K562 (cell line): ENCODE data around the gene RNU6-9. TPM values are rescaled to one million over a fixed set of nuclear protein-coding genes. Genes with fewer than 3 reads are reported as not detected.

ENCODE experiments used
- ATAC-seq: fragments of 200-7000 bp; cut with Tn5 transposase; 3 replicates; pipeline ENCODE4 v1.9.1; 2020; ENCODE audit warnings: moderate library complexity
- BruUV-seq: library from RNA; stranded (reverse); fragments of 400-500 nt; replicated peaks from 2 replicates; lab custom pipeline; 2021; lab: Mats Ljungman, UMichigan
- CTCF ChIA-PET: fragments of 300-600 bp; formaldehyde crosslinking; extraction: SDS; loops from one replicate; lab custom pipeline; 2021; ENCODE audit warnings: low intra/inter-chr PET ratio; lab: Yijun Ruan, JAX
- POLR2A ChIA-PET: fragments of 300-600, 350-650 bp; sonication (Branson Sonifier 250); formaldehyde crosslinking; extraction: SDS; loops from one replicate; lab custom pipeline; 2021; ENCODE audit warnings: antibody characterized with exemption, inconsistent platforms; lab: Yijun Ruan, JAX
- DNase-seq, 4 experiments: peaks; one replicate each; pipeline versions ENCODE4 v3.0.0 to v3.0.0-alpha.2; 2011 to 2018; ENCODE audit warnings: low spot score in 3 of 4, mixed read lengths in 3 of 4; ENCODE audit errors: extremely low read depth in 1 of 4
- FAIRE-seq: peaks from 2 replicates; lab custom pipeline; 2011; peaks lifted over from hg19 to GRCh38; lab: Jason Lieb, UNC
- H2AFZ ChIP-seq: 2 replicates; pipeline ENCODE4 v1.6.0; 2011; ENCODE audit warnings: low read depth, low read length, control low read depth, inconsistent platforms
- H3K27ac ChIP-seq: fragments of 200-600 bp; 3 replicates; pipeline ENCODE4 v1.8.0; 2011; ENCODE audit warnings: low read depth, mild to moderate bottlenecking, control low read depth, inconsistent platforms, low read length, moderate library complexity, mixed read lengths; ENCODE audit errors: extremely low read depth
- H3K27me3 ChIP-seq, 2 experiments: fragments of 300-600 bp in 1 of 2; 2 replicates in 1 of 2; 3 replicates in 1 of 2; pipeline versions ENCODE4 v1.6.0 to v1.8.0; 2011; ENCODE audit warnings: inconsistent platforms in 2 of 2, low read length in 2 of 2, mild to moderate bottlenecking in 1 of 2, mixed read lengths in 1 of 2, moderate library complexity in 1 of 2; ENCODE audit not compliant: control insufficient read depth in 2 of 2, insufficient read depth in 2 of 2
- H3K36me3 ChIP-seq: fragments of 300-600 bp; 3 replicates; pipeline ENCODE4 v1.8.0; 2011; ENCODE audit warnings: mild to moderate bottlenecking, low read length, inconsistent platforms; ENCODE audit not compliant: control insufficient read depth, insufficient read depth
- H3K4me1 ChIP-seq, 2 experiments: fragments of 200-600 bp in 1 of 2; replicated peaks in 1 of 2; 2 replicates in 1 of 2; 3 replicates in 1 of 2; pipeline versions ENCODE4 v1.5.1 to v1.8.0; 2011; ENCODE audit warnings: inconsistent platforms in 2 of 2, low read length in 2 of 2, mild to moderate bottlenecking in 1 of 2, mixed read lengths in 1 of 2, moderate library complexity in 1 of 2; ENCODE audit not compliant: control insufficient read depth in 2 of 2, insufficient read depth in 2 of 2
- H3K4me2 ChIP-seq: 2 replicates; pipeline ENCODE4 v1.6.1; 2011; ENCODE audit warnings: low read length, control low read depth, inconsistent platforms, mixed read lengths; ENCODE audit not compliant: insufficient read depth
- H3K4me3 ChIP-seq: fragments of 200-600 bp; sonication (generic), shearing (Covaris generic); 2 replicates; pipeline ENCODE4 v1.5.1; 2016; ENCODE audit warnings: control low read depth, inconsistent platforms
- H3K79me2 ChIP-seq: fragments of 200-600 bp; 3 replicates; pipeline ENCODE4 v1.8.0; 2011; ENCODE audit warnings: low read length, inconsistent platforms; ENCODE audit not compliant: control insufficient read depth, insufficient read depth
- H3K9ac ChIP-seq, 2 experiments: 2 replicates each; pipeline versions ENCODE4 v1.6.0 to v1.6.1; 2011; ENCODE audit warnings: low read depth in 2 of 2, low read length in 2 of 2, control low read depth in 1 of 2, inconsistent platforms in 1 of 2, mild to moderate bottlenecking in 1 of 2, mixed read lengths in 1 of 2; ENCODE audit not compliant: insufficient read depth in 1 of 2
- H3K9me1 ChIP-seq: one replicate; pipeline ENCODE4 v1.6.0; 2011; ENCODE audit warnings: inconsistent platforms, mild to moderate bottlenecking, low read length, moderate library complexity; ENCODE audit not compliant: control insufficient read depth, insufficient read depth
- H3K9me3 ChIP-seq: replicated peaks from 2 replicates; pipeline ENCODE4 v1.5.1; 2011; ENCODE audit warnings: low read depth, low read length, inconsistent platforms; ENCODE audit not compliant: control insufficient read depth, insufficient read depth
- H4K20me1 ChIP-seq: replicated peaks from 2 replicates; pipeline ENCODE4 v1.6.1; 2011; ENCODE audit warnings: low read length, inconsistent platforms, mixed read lengths; ENCODE audit not compliant: control insufficient read depth, insufficient read depth
- CAMTA2 ChIP-seq: fragments of 250-450 bp; sonication (Bioruptor Pico); conservative IDR thresholded peaks from 2 replicates; pipeline ENCODE4 v1.5.1; 2022
- HSF4 ChIP-seq: fragments of 250-450 bp; sonication (Bioruptor Pico); IDR thresholded peaks from 2 replicates; pipeline ENCODE4 v2.1.2; 2022; ENCODE audit warnings: mild to moderate bottlenecking, moderate library complexity, borderline replicate concordance
- KLF10 ChIP-seq: fragments of 250-450 bp; sonication (Bioruptor Pico); IDR thresholded peaks from 2 replicates; pipeline ENCODE4 v1.6.1; 2021; ENCODE audit warnings: matching md5 sums
- L3MBTL2 ChIP-seq: fragments of 450-650 bp; IDR thresholded peaks from 2 replicates; pipeline ENCODE4 v1.6.1; 2016; ENCODE audit warnings: mild to moderate bottlenecking, moderate library complexity
- RBFOX2 ChIP-seq: fragments of 200-400 bp; formaldehyde crosslinking; IDR thresholded peaks from 2 replicates; pipeline ENCODE4 v1.6.1; 2017; ENCODE audit warnings: low read depth, mild to moderate bottlenecking, low read length, moderate library complexity
- SAFB2 ChIP-seq: fragments of 200-400 bp; formaldehyde crosslinking; IDR thresholded peaks from 2 replicates; pipeline ENCODE4 v1.6.1; 2018; ENCODE audit warnings: borderline replicate concordance, low read length, low read depth, moderate library complexity; ENCODE audit not compliant: severe bottlenecking
- SRSF1 ChIP-seq: fragments of 200-400 bp; formaldehyde crosslinking; IDR thresholded peaks from 2 replicates; pipeline ENCODE4 v1.6.1; 2017; ENCODE audit warnings: mild to moderate bottlenecking, low read depth, low read length, moderate library complexity
- ZNF121 ChIP-seq: sonication (generic); formaldehyde crosslinking; conservative IDR thresholded peaks from 2 replicates; pipeline ENCODE4 v1.8.0; 2022; ENCODE audit warnings: missing genetic modification reagents
- ZNF133 ChIP-seq: fragments of 250-450 bp; sonication (Bioruptor Pico); IDR thresholded peaks from 2 replicates; pipeline ENCODE4 v1.4.0; 2020; ENCODE audit warnings: mild to moderate bottlenecking
- ZNF184 ChIP-seq: sonication (generic); formaldehyde crosslinking; IDR thresholded peaks from 2 replicates; pipeline ENCODE4 v1.5.0; 2020; ENCODE audit warnings: missing genetic modification reagents
- ZNF23 ChIP-seq: fragments of 250-450 bp; sonication (Bioruptor Pico); IDR thresholded peaks from 2 replicates; pipeline ENCODE4 v1.4.0; 2020; ENCODE audit warnings: mild to moderate bottlenecking
- ZNF586 ChIP-seq: fragments of 450-650 bp; formaldehyde crosslinking; conservative IDR thresholded peaks from 2 replicates; pipeline ENCODE4 v1.4.0; 2020; ENCODE audit warnings: mild to moderate bottlenecking, moderate library complexity
- whole genome bisulfite sequencing: fragments of 100-300 bp; shearing (Covaris generic); methylation state at CpG from one replicate; pipeline ENCODE4 v1.1.6; 2016; ENCODE audit warnings: low coverage, mixed read lengths; ENCODE audit not compliant: insufficient coverage; ENCODE audit errors: missing lambda C conversion rate; 5-methylcytosine and 5-hydroxymethylcytosine counted together
- in situ Hi-C: fragments of 300-500 bp; cut with MboI; formaldehyde crosslinking; loops from 4 replicates; pipeline ENCODE4 v1.15.0; 2018; ENCODE audit warnings: inconsistent platforms, mixed read lengths
- intact Hi-C: fragments of 100-400 bp; cut with micrococcal nuclease; formaldehyde crosslinking; loops from 2 replicates; pipeline ENCODE4 v1.14.2; 2022
- polyA plus RNA-seq, 8 experiments: library from polyadenylated mRNA; depleted of rRNA in 4 of 8; stranded (reverse) in 5 of 8; unstranded in 3 of 8; fragments of >200 nt; fragmentation: Nextera tagmentation in 2 of 8; fragmentation: Illumina TruSeq in 1 of 8; extraction: Ambion mirVana in 2 of 8; extraction: Trizol in 1 of 8; gene quantifications; 2 replicates each; pipeline versions ENCODE4 v1.2.1 to v1.2.3, GENCODE V29; 2011 to 2014; ENCODE audit warnings: inconsistent platforms in 1 of 8, missing spikeins in 1 of 8
- total RNA-seq, 7 experiments: library from RNA; depleted of rRNA in 6 of 7; stranded (reverse); fragments of >200 nt in 6 of 7; fragmentation: Illumina TruSeq in 2 of 7; extraction: Trizol in 2 of 7; gene quantifications; 2 replicates each; pipeline versions ENCODE4 v1.2.1 to v1.2.3, GENCODE V29; 2011 to 2021; ENCODE audit warnings: low replicate concordance in 1 of 7
- TF ChIP-seq, protein P1 (sequence below): IDR thresholded peaks from 2 replicates; pipeline ENCODE4 v1.6.1; 2011; ENCODE audit warnings: borderline replicate concordance, low read depth, mild to moderate bottlenecking, moderate library complexity, low read length; ENCODE audit not compliant: insufficient read depth, poor library complexity, severe bottlenecking

The RNU6-9 gene
- total and polyA plus RNA-seq, 9 of the 15 experiments (the other 6 are each of a cell fraction or from before 2014, with no cell fraction given), result not detected

DNA sequence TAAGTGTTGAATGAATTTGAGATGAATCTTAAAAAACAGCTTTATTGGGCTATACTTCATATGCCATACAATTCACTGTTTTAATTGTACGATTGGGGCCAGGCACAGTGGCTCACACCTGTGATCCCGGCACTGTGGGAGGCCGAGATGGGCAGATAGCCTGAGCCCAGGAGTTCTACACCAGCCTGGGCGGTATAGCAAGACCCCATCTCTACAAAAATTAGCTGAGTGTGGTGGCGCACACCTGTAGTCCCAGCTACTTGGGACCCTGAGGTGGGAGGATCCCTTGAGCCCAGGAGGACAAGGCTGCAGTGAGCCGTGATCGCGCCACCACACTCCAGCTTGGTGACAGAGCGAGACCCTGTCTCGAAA is 42.9 kb downstream of the RNU6-9 start:
- POLR2A ChIA-PET, result interaction anchor here (1.0 to 1.2 kb wide), 2 partner anchors 13 to 26 kb away, joined by 3 to 5 read pairs; no protein-coding TSS in a partner anchor
- FAIRE-seq, result no peak
- in situ Hi-C loops, result no loop called here

DNA sequence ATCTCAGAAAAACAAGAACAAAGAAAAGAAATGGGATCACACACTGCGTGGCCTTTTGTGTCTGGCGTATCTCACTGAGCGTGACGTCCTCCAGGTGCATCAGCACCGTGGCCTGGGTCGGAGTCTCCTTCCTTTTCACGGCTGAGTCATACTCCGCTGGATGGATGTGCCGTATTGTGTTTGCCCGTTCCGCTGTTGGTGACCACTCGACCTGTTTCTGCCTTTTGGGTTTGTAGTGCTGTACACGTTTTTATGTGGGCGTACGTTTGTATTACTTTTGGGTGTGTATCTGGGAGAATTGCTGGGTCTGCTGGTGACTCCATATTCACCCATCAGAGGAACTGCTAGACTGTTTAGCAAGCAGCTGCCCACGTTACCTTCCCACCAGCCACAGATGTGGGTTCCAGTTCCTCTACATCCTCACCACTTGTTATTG is 44.0 kb downstream of the RNU6-9 start:
- Histone ChIP-seq H3K9me1 (peaks cover 4% of the 10 kb centered on the region), H3K4me2 (no peak overlapping the region), H3K4me3 (no peak overlapping the region), H3K9me3 (no peaks in the 10 kb centered on the region), H3K79me2 (peaks cover 87% of the 10 kb centered on the region), H3K9ac (no peak overlapping the region), H3K36me3 (peaks cover 79% of the 10 kb centered on the region; the same call in 2 of the 3 replicates), H4K20me1 (0 out of 2 replicates have a peak, but pooled peaks cover 3% of the 10 kb centered on the region), H3K27me3 (no peaks in the 10 kb centered on the region), H2AFZ (no peak overlapping the region), H3K4me1 (peaks cover 0 to 62% of the 10 kb centered on the region in 2 experiments; a peak in 3 of 5 replicates), H3K27ac (no peak overlapping the region)
- DNase-seq, result no peak
- ATAC-seq, result no peak
- TSS peak; percentile 30 for BruUV-seq
- in situ Hi-C loops (no loop called here), intact Hi-C loops (no loop called here)
- 88% methylated on average over 16 of the region's 16 CpGs for WGBS
- ChIA-PET POLR2A (interaction anchor here (1.3 kb wide), 1 partner anchor 11 kb away, joined by 3 read pairs; no protein-coding TSS in a partner anchor), CTCF (no interaction called here)
- peak; percentile 66 for FAIRE-seq
- TF ChIP-seq ZNF133, result no peak
- 0 out of 2 replicates have a peak, but pooled peaks have one; percentile 6 for TF ChIP-seq RBFOX2
- no peak for TF ChIP-seq ZNF23 (CRISPR knock-in tag)
- no peak for TF ChIP-seq KLF10 (CRISPR knock-in tag)
- no peak for TF ChIP-seq SRSF1
- peak; percentile 33; the same call in 1 of the 2 replicates for TF ChIP-seq ZNF184 (CRISPR knock-in tag)
- no peak for TF ChIP-seq HSF4 (CRISPR knock-in tag)
- TF ChIP-seq, protein P1, sequence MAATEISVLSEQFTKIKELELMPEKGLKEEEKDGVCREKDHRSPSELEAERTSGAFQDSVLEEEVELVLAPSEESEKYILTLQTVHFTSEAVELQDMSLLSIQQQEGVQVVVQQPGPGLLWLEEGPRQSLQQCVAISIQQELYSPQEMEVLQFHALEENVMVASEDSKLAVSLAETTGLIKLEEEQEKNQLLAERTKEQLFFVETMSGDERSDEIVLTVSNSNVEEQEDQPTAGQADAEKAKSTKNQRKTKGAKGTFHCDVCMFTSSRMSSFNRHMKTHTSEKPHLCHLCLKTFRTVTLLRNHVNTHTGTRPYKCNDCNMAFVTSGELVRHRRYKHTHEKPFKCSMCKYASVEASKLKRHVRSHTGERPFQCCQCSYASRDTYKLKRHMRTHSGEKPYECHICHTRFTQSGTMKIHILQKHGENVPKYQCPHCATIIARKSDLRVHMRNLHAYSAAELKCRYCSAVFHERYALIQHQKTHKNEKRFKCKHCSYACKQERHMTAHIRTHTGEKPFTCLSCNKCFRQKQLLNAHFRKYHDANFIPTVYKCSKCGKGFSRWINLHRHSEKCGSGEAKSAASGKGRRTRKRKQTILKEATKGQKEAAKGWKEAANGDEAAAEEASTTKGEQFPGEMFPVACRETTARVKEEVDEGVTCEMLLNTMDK, result no peak
- no peak for TF ChIP-seq L3MBTL2
- no peak for TF ChIP-seq SAFB2
- TF ChIP-seq ZNF586 (CRISPR knock-in tag), result no peak

More for the DNA sequence above, 42.9 kb downstream of the RNU6-9 start:
- TF ChIP-seq CAMTA2 (no peak), ZNF121 (CRISPR knock-in tag) (peak; percentile 72)
- no peak overlapping the region for H3K4me3 ChIP-seq
- peaks cover 0 to 57% of the 10 kb centered on the region in 2 experiments; a peak in 3 of 5 replicates for H3K4me1 ChIP-seq
- no peak overlapping the region for H3K4me2 ChIP-seq
- H3K27ac ChIP-seq, result no peak overlapping the region
- no peak overlapping the region for H2AFZ ChIP-seq
- H3K9me1 ChIP-seq, result peaks cover 4% of the 10 kb centered on the region
- no peaks in the 10 kb centered on the region for H3K9me3 ChIP-seq
- no peak for DNase-seq
- H3K9ac ChIP-seq, result no peak overlapping the region
- ATAC-seq, result no peak
- 0 out of 2 replicates have a peak, but pooled peaks cover 3% of the 10 kb centered on the region for H4K20me1 ChIP-seq
- intact Hi-C loops, result no loop called here
- peaks cover 84% of the 10 kb centered on the region for H3K79me2 ChIP-seq
- 97% methylated on average over 10 of the region's 10 CpGs for WGBS
- no peaks in the 10 kb centered on the region for H3K27me3 ChIP-seq
- CTCF ChIA-PET, result no interaction called here
- H3K36me3 ChIP-seq, result peaks cover 78% of the 10 kb centered on the region; the same call in 2 of the 3 replicates
- BruUV-seq, result no TSS peak
